A549 (cell line): ENCODE data around the gene WNT3A. TPM values are rescaled to one million over a fixed set of nuclear protein-coding genes. Genes with fewer than 3 reads are reported as not detected.

ENCODE experiments used
- ATAC-seq, 2 experiments: fragments of 200-7000 bp in 1 of 2; fragments of >200 bp in 1 of 2; cut with Nextera tagmentation in 1 of 2; cut with Tn5 transposase in 1 of 2; 3 replicates each; pipeline versions ENCODE4 v1.8.0 to v1.9.1; 2018 to 2020; ENCODE audit warnings: mild to moderate bottlenecking in 1 of 2, moderate library complexity in 1 of 2
- CTCF ChIA-PET: fragments of 300-600 bp; sonication (Branson Sonifier 250); formaldehyde crosslinking; extraction: SDS; loops from one replicate; lab custom pipeline; 2021; ENCODE audit warnings: antibody characterized with exemption, inconsistent platforms; lab: Yijun Ruan, JAX
- POLR2A ChIA-PET: fragments of 350-600 bp; formaldehyde crosslinking; extraction: SDS; loops from one replicate; lab custom pipeline; 2021; ENCODE audit warnings: antibody characterized with exemption, inconsistent platforms; lab: Yijun Ruan, JAX
- DNase-seq, 2 experiments: peaks; one replicate each; pipeline versions ENCODE4 v3.0.0 to v3.0.0-alpha.2; 2011 to 2016; ENCODE audit warnings: low read depth in 1 of 2, low spot score in 1 of 2
- FAIRE-seq: peaks from 2 replicates; lab custom pipeline; 2011; peaks lifted over from hg19 to GRCh38; lab: Jason Lieb, UNC
- H3K27ac ChIP-seq, 2 experiments: fragments of >200 bp; sonication (Bioruptor Twin); formaldehyde crosslinking; 3 replicates each; pipeline ENCODE4 v1.5.1; 2016 to 2017
- H3K4me1 ChIP-seq: fragments of >200 bp; sonication (Bioruptor Twin); formaldehyde crosslinking; 3 replicates; pipeline ENCODE4 v1.6.1; 2016
- H3K4me2 ChIP-seq: fragments of >200 bp; sonication (Bioruptor Twin); formaldehyde crosslinking; 3 replicates; pipeline ENCODE4 v1.6.1; 2016
- H3K4me3 ChIP-seq: fragments of >200 bp; sonication (Bioruptor Twin); formaldehyde crosslinking; 3 replicates; pipeline ENCODE4 v1.5.1; 2016
- H3K9me3 ChIP-seq: fragments of >200 bp; sonication (Bioruptor Twin); formaldehyde crosslinking; 3 replicates; pipeline ENCODE4 v1.6.1; 2016
- BHLHE40 ChIP-seq: IDR thresholded peaks from 2 replicates; pipeline ENCODE4 v1.6.1; 2012; ENCODE audit warnings: low read depth, low read length, inconsistent platforms
- CBX8 ChIP-seq: fragments of 200-600 bp; sonication (generic); IDR thresholded peaks from 2 replicates; pipeline ENCODE4 v1.6.1; 2016
- E2F6 ChIP-seq: IDR thresholded peaks from 2 replicates; pipeline ENCODE4 v1.6.1; 2012; ENCODE audit warnings: low read depth, borderline replicate concordance
- EHF ChIP-seq: fragments of 250-450 bp; sonication (Bioruptor Pico); IDR thresholded peaks from 2 replicates; pipeline ENCODE4 v1.5.0; 2020; ENCODE audit warnings: mild to moderate bottlenecking
- EP300 ChIP-seq, 2 experiments: fragments of >200 bp; sonication (Bioruptor Twin); formaldehyde crosslinking; IDR thresholded peaks; 2 replicates in 1 of 2; 3 replicates in 1 of 2; pipeline ENCODE4 v1.6.1; 2016 to 2017
- ESRRA ChIP-seq: fragments of 150-350 bp; IDR thresholded peaks from 2 replicates; pipeline ENCODE4 v1.6.1; 2014; ENCODE audit warnings: mild to moderate bottlenecking, low read length, borderline replicate concordance
- FOSB ChIP-seq: fragments of 250-450 bp; sonication (Bioruptor Pico); IDR thresholded peaks from 2 replicates; pipeline ENCODE4 v1.5.0; 2020; ENCODE audit warnings: mild to moderate bottlenecking, moderate library complexity
- FOXS1 ChIP-seq: fragments of 250-450 bp; sonication (Bioruptor Pico); IDR thresholded peaks from 2 replicates; pipeline ENCODE4 v1.5.0; 2020; ENCODE audit warnings: mild to moderate bottlenecking, moderate library complexity
- HDAC2 ChIP-seq: fragments of 200-600 bp; sonication (generic); IDR thresholded peaks from 2 replicates; pipeline ENCODE4 v1.6.1; 2016
- HEYL ChIP-seq: fragments of 250-450 bp; sonication (Bioruptor Pico); IDR thresholded peaks from 2 replicates; pipeline ENCODE4 v1.8.0; 2021; ENCODE audit warnings: mild to moderate bottlenecking, moderate library complexity
- HOXA7 ChIP-seq: fragments of 250-450 bp; sonication (Bioruptor Pico); IDR thresholded peaks from 2 replicates; pipeline ENCODE4 v1.5.0; 2020; ENCODE audit warnings: mild to moderate bottlenecking, moderate library complexity
- HOXB13 ChIP-seq: fragments of 250-450 bp; sonication (Bioruptor Pico); IDR thresholded peaks from 2 replicates; pipeline ENCODE4 v1.5.0; 2020; ENCODE audit warnings: low read depth, mild to moderate bottlenecking, moderate library complexity
- HOXB5 ChIP-seq: fragments of 250-450 bp; sonication (Bioruptor Pico); IDR thresholded peaks from 2 replicates; pipeline ENCODE4 v1.5.0; 2020; ENCODE audit warnings: mild to moderate bottlenecking, moderate library complexity
- JUNB ChIP-seq: fragments of >200 bp; sonication (Bioruptor Twin); formaldehyde crosslinking; IDR thresholded peaks from 2 replicates; pipeline ENCODE4 v1.6.1; 2016
- KDM1A ChIP-seq: fragments of 200-600 bp; sonication (generic); IDR thresholded peaks from 2 replicates; pipeline ENCODE4 v1.6.1; 2016; ENCODE audit warnings: low read depth, mild to moderate bottlenecking
- MAX ChIP-seq: IDR thresholded peaks from 2 replicates; pipeline ENCODE4 v1.6.1; 2012
- MAZ ChIP-seq: fragments of 150-350 bp; IDR thresholded peaks from 2 replicates; pipeline ENCODE4 v1.6.1; 2014; ENCODE audit warnings: antibody characterized with exemption, low read depth, low read length, borderline replicate concordance
- NPAS2 ChIP-seq: fragments of 250-450 bp; sonication (Bioruptor Pico); IDR thresholded peaks from 2 replicates; pipeline ENCODE4 v1.8.0; 2022; ENCODE audit warnings: mild to moderate bottlenecking, moderate library complexity, borderline replicate concordance
- PBX3 ChIP-seq: IDR thresholded peaks from 2 replicates; pipeline ENCODE4 v1.6.1; 2012
- POLR2A ChIP-seq: IDR thresholded peaks from 2 replicates; pipeline ENCODE4 v1.6.1; 2012; ENCODE audit warnings: mild to moderate bottlenecking, low read length
- POLR2AphosphoS2 ChIP-seq: conservative IDR thresholded peaks from 2 replicates; pipeline ENCODE4 v1.6.1; 2012; ENCODE audit warnings: low read length, improper control_type of control experiment, inconsistent platforms
- RARB ChIP-seq: fragments of 250-450 bp; sonication (Bioruptor Pico); IDR thresholded peaks from 2 replicates; pipeline ENCODE4 v1.8.0; 2021; ENCODE audit warnings: mild to moderate bottlenecking, moderate library complexity
- RCOR1 ChIP-seq: fragments of 150-350 bp; IDR thresholded peaks from 2 replicates; pipeline ENCODE4 v1.6.1; 2014; ENCODE audit warnings: antibody characterized with exemption, low read length, low read depth
- SMC3 ChIP-seq: fragments of >200 bp; sonication (Bioruptor Twin); formaldehyde crosslinking; IDR thresholded peaks from 3 replicates; pipeline ENCODE4 v1.6.1; 2018; ENCODE audit warnings: inconsistent platforms
- SREBF2 ChIP-seq: fragments of 450-650 bp; IDR thresholded peaks from 2 replicates; pipeline ENCODE4 v1.6.1; 2014; ENCODE audit warnings: mild to moderate bottlenecking, moderate library complexity
- TFCP2L1 ChIP-seq: fragments of 250-450 bp; sonication (Bioruptor Pico); IDR thresholded peaks from 2 replicates; pipeline ENCODE4 v1.5.0; 2021; ENCODE audit warnings: mild to moderate bottlenecking
- USF2 ChIP-seq: fragments of 450-650 bp; IDR thresholded peaks from 2 replicates; pipeline ENCODE4 v1.6.1; 2014; ENCODE audit warnings: antibody characterized with exemption
- ZFP36 ChIP-seq: fragments of 450-650 bp; IDR thresholded peaks from 2 replicates; pipeline ENCODE4 v1.6.1; 2014; ENCODE audit warnings: borderline replicate concordance; ENCODE audit not compliant: partially characterized antibody
- ZNF302 ChIP-seq: fragments of 250-450 bp; sonication (Bioruptor Pico); IDR thresholded peaks from 2 replicates; pipeline ENCODE4 v1.9.0; 2021; ENCODE audit warnings: inconsistent platforms, mild to moderate bottlenecking, moderate library complexity
- ZSCAN20 ChIP-seq: fragments of 250-450 bp; sonication (Bioruptor Pico); IDR thresholded peaks from 2 replicates; pipeline ENCODE4 v1.8.0; 2022; ENCODE audit warnings: mild to moderate bottlenecking, moderate library complexity
- WGBS: methylation state at CpG from one replicate; pipeline ENCODE4 v1.1.6; 2017; ENCODE audit errors: missing lambda C conversion rate; 5-methylcytosine and 5-hydroxymethylcytosine counted together
- polyA plus RNA-seq, 4 experiments: library from polyadenylated mRNA; depleted of rRNA in 3 of 4; stranded (reverse); fragments of >200 nt; fragmentation: RNase III in 1 of 4; extraction: RNeasy Plus Mini Kit Qiagen cat#74134 plus additional on column Dnase treatment in 1 of 4; gene quantifications; 2 replicates in 3 of 4; 3 replicates in 1 of 4; pipeline ENCODE4 v1.2.3, GENCODE V29; 2011 to 2017

Gene WNT3A
- polyA plus RNA-seq, 2 of the 4 experiments (the other 2 are of a cell fraction): not detected

GRCh38 chr1:228017356-228018124, 10.7 kb downstream of the WNT3A start:
- DNase-seq (no peak), FAIRE-seq (no peak), ATAC-seq (no peak)
- 73% methylated on average over 16 of the region's 16 CpGs for WGBS
- H3K27ac ChIP-seq: no peak overlapping the region
- H3K4me2 ChIP-seq: no peak overlapping the region
- no peaks in the 10 kb centered on the region for H3K9me3 ChIP-seq
- peaks cover 9% of the 10 kb centered on the region for H3K4me1 ChIP-seq
- CTCF ChIA-PET: interaction anchor here (0.8 to 4.5 kb wide), 4 partner anchors 8 to 19 kb away, joined by 3 to 17 read pairs (median 6); no protein-coding TSS in a partner anchor
- TF ChIP-seq ZNF302 (no peak), EHF (CRISPR knock-in tag) (no peak), USF2 (no peak), RCOR1 (no peak), HOXB13 (no peak), FOXS1 (no peak), KDM1A (no peak), TFCP2L1 (CRISPR knock-in tag) (no peak), MAZ (no peak), PBX3 (no peak), HDAC2 (no peak), JUNB (no peak), NPAS2 (CRISPR knock-in tag) (no peak), HEYL (CRISPR knock-in tag) (no peak), EP300 (IDR thresholded peaks at IDR 0.05) (no peak), FOSB (CRISPR knock-in tag) (no peak), CBX8 (no peak), HOXA7 (CRISPR knock-in tag) (no peak), RARB (no peak), ZSCAN20 (CRISPR knock-in tag) (no peak)
- POLR2A ChIA-PET: no interaction called here
- H3K4me3 ChIP-seq: no peak overlapping the region

- TF ChIP-seq HOXB5 (CRISPR knock-in tag) (no peak), POLR2A (no peak), FOXS1 (no peak), HOXA7 (CRISPR knock-in tag) (no peak), MAX (no peak), E2F6 (no peak), HOXB13 (no peak), ESRRA (no peak), POLR2AphosphoS2 (no peak), SMC3 (no peak), BHLHE40 (no peak), FOSB (CRISPR knock-in tag) (no peak), ZFP36 (no peak), SREBF2 (no peak), EHF (CRISPR knock-in tag) (no peak), JUNB (no peak)
- TF ChIP-seq, all 56 proteins: peak for 0
- CTCF ChIA-PET: interaction anchor here (0.8 to 4.5 kb wide), 3 partner anchors 13 to 19 kb away, joined by 3 to 17 read pairs (median 9); no protein-coding TSS in a partner anchor
- Histone ChIP-seq H3K4me2 (no peak overlapping the region), H3K4me3 (no peak overlapping the region), H3K9me3 (no peaks in the 10 kb centered on the region), H3K27ac (no peak overlapping the region), H3K4me1 (peaks cover 9% of the 10 kb centered on the region)
- POLR2A ChIA-PET: no interaction called here
- WGBS: 82% methylated on average over 5 of the region's 5 CpGs
- ATAC-seq (no peak), FAIRE-seq (no peak), DNase-seq (no peak)
These were observed 11.3 kb downstream of the WNT3A start for GRCh38 chr1:228018125-228018398.
